GM23248 (cell line): ENCODE data around the gene P2RY13.

Source experiments
- EZH2 ChIP-seq: fragments of 200-600 bp; sonication (generic); IDR thresholded peaks from 2 replicates; pipeline ENCODE4 v1.6.1; 2018; ENCODE audit warnings: antibody characterized with exemption, mild to moderate bottlenecking; ENCODE audit not compliant: insufficient read depth, poor library complexity, severe bottlenecking
- EZH2phosphoT487 ChIP-seq: fragments of 200-600 bp; sonication (generic); IDR thresholded peaks from 2 replicates; pipeline ENCODE4 v1.6.1; 2018; ENCODE audit warnings: antibody characterized with exemption, moderate library complexity, mild to moderate bottlenecking, low read depth; ENCODE audit not compliant: insufficient read depth

- TF ChIP-seq EZH2: no peak
- no peak for TF ChIP-seq EZH2phosphoT487
These were observed 37.6 kb upstream of the P2RY13 start for GRCh38 chr3:151366993-151367392.
